Stimulated activated CD4-positive, alpha-beta T cell treated with anti-CD3 and anti-CD28 coated beads, TNF-alpha, amount 100 ng/mL, for 4 hours (primary cell): Measurements from ENCODE around the gene PCCA.

Experiments
- DNase-seq, 3 experiments: peaks; one replicate each; pipeline ENCODE4 v3.0.0-alpha.2; 2020; ENCODE audit warnings: low read depth in 3 of 3

Gene PCCA

GRCh38 chr13:100526318-100527000 lies 437.6 kb downstream of the PCCA start:
- no peak for DNase-seq

DNA sequence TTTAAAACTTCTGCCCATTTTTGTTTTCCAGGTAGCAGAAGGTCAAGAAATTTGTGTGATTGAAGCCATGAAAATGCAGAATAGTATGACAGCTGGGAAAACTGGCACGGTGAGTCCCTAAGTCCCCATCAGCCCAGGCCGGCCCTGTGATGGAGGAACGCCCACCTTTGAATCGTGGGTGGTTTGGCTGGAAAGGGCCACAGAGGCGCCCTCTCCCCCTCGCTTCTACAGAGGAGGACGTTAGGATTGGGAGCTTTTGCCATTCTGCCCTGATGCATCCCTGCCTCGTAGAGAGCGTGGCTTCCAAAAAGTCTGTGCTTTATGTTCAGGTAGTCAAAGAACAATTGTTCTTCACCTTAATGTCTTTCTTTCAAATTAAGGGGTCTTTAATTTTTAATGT lies 438.8 kb downstream of the PCCA start:
- no peak for DNase-seq

- DNase-seq = no peak
Observed at GRCh38 chr13:100528353-100528752, 439.5 kb downstream of the PCCA start.

DNA sequence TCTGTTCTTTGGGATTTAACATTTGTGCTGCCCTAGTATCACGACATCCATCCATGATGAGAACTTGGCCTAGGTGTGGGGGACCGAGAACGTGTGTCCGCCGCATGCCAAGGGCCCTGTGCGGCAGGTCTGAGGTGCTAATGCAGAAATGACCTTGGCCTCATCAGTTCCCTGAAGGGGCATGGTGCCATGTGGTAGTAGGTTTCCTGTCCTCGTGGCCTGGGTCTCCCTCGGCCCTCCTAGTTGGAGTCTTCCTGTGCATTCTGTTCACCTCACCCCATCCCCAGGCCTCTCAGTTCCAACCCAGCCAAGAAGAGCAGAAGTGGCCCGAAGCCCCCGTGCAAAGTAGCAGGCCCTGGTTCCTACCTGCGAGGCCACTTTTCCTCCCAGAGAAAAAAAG lies 439.9 kb downstream of the PCCA start:
- no peak for DNase-seq

GRCh38 chr13:100529666-100530377 lies 440.9 kb downstream of the PCCA start:
- no peak for DNase-seq

DNA sequence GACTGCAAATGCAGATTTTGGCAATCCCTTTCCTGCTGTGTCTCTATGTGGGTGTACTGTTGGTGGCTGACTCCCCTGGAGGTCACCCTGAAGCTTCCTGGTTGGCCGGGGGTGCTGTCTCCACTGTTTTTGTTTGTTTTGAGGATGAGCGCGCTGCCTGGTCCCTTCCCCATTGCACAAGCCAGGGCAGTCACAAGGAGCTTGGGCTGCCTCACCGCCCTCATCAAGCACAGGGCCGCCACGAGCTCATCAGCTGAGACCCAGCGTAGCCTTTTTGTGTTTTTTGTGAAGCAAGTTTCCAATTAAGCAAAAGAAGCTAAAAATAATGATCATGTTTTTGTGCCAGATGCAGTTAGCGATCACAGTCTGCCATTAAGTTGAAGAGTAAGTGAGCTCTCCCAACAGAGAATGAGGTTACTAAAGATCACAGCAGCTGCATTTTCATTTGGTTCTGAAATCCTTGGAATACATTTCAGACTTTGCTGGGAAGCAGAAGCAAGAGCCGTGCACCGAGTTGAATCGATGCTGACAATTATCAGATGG lies 441.8 kb downstream of the PCCA start:
- no peak for DNase-seq

- DNase-seq = no peak
Observed at GRCh38 chr13:100532090-100532766, 443.3 kb downstream of the PCCA start.

GRCh38 chr13:100532836-100533435 lies 444.0 kb downstream of the PCCA start:
- no peak for DNase-seq

DNA sequence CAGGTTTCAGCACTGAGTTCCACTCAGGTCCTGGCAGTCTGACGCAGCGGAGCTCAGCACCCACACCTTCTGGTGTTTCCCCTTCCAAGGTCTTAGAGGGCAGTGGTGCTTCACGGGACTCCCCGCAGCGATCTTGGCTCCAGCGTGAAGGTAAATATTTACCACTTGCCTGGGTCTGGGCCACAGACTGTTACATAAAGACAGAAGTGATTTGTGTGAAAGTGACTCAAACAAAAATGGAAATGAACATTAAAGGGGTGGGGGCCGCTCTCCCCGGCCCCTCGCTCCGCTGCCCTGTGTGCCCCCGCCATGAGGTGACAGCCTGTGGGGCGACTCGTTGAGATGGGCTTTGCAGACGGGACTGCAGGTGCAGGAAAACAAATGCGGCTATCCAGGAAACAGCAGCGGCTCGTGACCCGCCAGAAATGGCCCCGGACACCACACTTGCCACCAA lies 444.7 kb downstream of the PCCA start:
- no peak for DNase-seq

GRCh38 chr13:100534147-100534843 lies 445.4 kb downstream of the PCCA start:
- no peak for DNase-seq

- no peak for DNase-seq
Observed at GRCh38 chr13:100534911-100535310, 446.0 kb downstream of the PCCA start.

- no peak for DNase-seq
Observed at GRCh38 chr13:100535426-100536135, 446.7 kb downstream of the PCCA start.

GRCh38 chr13:100536643-100537180 lies 447.8 kb downstream of the PCCA start:
- DNase-seq = no peak

- DNase-seq = no peak
Observed at GRCh38 chr13:100537486-100537885, 448.6 kb downstream of the PCCA start.

DNA sequence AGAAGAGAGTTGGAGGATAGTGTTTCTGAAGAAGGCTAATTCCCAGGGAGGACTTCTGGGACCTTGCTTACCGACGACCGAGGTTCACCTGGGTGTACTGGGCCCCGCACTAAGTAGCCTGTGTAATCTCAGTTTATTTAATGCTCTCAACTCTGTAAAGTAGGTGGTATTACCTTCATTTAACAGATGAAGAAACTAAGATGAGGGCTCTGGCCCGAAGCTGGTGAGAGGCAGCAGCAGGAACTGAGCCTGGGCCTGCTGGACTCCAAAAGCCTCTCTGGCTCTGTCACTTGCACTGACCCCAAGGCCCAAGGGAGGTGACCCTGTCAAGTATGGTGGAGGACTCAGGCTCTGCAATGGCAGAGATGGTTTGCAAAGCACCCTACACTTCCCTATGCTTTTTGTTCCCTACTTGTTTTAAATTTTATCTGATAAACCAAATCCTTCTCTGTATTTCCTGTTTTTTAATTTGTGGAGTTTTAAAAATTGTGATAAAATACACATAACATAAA lies 449.1 kb downstream of the PCCA start:
- DNase-seq = no peak

GRCh38 chr13:100540621-100541020 lies 451.7 kb downstream of the PCCA start:
- DNase-seq = no peak

DNA sequence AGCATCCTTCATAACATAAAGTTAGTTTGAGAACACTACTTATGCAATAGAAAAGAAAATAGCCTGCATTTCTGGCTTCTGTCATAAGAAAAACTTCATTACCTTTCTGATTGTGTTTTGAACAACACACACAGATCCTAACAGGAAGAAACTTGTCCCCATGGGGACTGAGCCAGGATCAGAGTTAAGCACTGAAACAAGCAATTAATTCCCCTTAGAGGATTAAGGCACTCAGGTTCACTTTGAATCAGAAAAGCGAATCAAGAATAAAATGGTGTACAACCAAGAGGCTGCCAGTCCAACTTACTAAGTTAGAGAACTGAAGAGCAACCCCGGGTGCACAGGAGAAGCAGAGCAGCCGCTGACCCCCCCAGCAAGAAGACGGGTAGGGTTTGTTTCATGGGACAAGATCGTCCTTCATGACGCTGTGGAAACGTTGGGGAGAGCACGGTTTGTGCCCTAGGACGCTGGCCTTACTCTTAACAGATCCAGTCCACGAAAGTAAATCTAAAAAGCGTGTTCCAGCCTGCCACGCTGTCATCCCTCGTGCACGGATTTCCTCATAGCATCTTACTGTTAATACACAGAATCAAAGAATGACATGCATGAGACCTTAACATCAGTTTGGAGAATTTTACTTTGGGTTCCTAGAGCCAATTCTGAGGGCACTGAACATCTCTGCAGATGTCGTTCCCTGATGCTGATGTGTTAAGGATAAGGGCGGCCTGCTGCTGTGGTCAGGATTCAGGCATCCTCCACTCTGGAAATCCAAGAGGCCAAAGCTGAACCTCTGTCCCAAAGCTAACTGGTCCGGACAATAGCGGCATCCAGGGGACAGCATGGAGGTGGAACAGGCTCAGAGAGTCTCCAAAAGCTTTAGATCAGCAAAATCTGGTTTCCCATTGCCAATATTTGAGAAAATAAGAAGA lies 453.3 kb downstream of the PCCA start:
- no peak for DNase-seq

DNA sequence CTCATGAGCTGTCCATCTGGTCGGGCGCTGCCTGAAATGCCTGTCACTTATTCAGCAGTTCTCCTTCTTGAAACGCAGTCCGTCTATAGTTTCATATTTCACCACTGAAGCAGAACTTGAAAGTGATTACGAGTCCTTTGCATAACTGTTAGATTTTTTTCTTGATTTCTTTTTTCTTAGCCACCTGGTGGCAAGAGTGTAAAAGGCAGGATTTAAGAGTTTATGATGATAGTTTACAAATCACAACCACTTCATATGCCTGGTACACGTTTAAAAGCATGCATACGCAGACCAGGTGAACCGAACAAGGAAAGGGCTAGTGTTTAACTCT lies 453.9 kb downstream of the PCCA start:
- no peak for DNase-seq

- DNase-seq = no peak
Observed at GRCh38 chr13:100543872-100544602, 455.1 kb downstream of the PCCA start.
